Measurements from ENCODE around the gene SIPA1L2.
A peak's percentile ranks its signal among the peaks of the same experiment; 100 is the strongest.

Gene SIPA1L2

DNA sequence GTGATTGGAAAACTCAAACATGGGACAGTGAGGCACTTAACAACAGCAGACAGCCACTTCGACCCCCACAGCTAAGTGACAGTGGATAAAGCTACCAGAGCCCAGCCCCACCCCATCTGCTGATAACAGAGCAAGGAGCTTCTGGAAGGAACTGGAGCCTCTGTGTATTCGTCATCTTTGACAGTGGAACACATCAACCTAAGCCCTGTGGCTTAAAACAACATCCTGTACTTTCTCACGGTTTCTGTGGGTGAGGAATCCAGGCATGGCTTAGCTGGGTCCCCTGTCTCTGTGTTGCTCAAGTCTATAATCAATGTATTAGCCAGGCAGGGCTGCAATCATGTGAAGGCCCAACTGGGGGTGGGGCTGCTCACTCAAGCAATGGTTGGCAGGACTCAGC is 18.4 kb upstream of the SIPA1L2 start:
- DNase-seq = no peak

DNA sequence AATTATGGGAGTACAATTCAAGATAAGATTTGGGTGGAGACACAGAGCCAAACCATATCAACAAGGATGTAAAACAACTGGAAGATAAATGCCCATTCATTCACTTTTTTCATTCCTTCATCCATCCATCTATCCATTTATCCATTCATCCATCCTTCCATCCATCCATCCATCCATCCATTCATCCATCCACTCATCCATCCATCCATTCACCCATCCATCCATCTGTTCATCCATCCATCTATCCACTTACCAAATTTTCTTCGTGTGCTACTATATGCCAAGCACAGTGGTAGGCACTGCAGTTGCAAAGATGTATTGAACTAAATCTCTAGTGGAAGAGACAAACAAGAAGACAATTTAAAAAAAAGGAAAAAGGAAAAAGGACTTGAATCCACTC is 14.3 kb upstream of the SIPA1L2 start:
- DNase-seq = no peak

DNA sequence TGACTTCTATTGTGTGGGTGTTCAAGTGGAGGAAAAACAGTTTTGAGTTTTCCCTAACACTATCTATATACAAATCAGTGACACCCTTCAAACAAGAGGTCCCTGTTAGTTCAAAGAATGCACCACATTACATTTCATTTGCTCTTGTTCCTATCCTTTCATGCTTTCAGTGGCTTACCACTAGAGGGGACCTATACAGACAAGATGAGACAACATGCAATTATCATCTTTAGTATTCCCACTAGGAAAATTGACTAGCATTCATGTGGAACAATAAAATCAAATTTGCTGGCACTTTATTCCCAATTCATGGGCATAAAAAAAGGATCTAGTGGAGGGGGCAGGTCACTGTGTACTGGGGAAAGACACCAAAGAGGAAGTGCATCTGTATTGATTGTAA is 13.3 kb upstream of the SIPA1L2 start:
- no peak for DNase-seq

DNA sequence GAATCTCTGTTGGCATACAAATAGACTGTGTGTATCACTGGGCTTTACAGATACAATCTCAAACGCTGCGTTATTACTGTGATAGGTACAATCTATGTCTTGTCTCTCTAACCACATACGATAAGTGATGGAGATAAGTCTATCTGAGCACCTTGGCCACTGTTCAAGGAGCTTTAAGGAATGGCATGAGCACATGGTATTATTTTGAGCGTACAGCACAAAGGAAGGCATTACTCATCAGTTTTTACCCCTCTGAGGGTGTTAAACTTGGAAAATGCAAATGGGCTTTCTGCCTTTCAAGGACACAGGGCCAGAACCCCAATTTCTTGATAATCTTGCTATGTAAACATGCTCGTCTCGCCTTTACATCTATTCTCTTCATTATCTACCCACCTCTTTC is 11.6 kb upstream of the SIPA1L2 start:
- no peak for DNase-seq

DNA sequence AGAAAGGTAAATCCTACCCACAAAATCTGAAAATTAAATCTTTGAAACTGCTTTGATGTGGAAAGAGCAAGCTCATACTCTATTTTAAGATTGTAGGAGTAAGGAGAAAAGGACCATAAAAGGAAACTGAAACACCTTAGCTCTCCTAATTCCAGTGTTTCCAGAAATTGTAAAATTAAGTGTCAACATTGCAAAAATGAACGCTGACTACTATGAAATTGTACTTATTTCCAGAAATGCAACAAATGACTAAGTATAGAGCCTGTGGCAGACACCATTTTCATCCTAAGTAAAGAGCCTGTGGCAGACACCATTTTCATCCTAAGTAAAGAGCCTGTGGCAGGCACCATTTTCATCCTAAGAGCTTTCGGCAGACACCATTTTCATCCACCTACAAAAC is 6.9 kb upstream of the SIPA1L2 start:
- no peak for DNase-seq

DNA sequence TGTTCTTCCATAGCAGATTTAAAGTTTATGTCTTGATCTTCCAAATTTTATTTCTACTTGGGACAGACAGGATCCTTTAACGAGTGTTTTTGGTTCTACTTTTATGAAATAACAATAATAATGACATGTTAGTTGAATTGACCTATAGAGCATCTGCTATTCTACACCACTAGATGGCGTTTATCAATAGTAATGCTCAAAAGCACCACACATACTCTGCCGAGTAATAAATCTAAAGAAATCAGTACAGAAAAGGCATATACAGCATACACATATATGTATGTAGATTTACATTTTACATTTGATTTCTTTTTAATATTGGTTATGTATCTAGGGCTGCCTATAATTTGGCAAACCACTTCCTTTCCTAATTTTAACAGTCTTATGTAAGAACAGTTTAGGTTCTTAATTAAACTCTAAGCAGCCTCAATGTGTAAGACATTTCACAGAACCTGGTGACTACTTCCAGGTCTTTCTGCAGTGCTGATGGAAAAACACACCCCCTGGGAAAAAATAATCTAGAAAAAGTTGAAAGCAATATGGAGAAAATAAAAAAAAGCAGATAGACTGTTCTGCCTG is 5.9 kb upstream of the SIPA1L2 start:
- DNase-seq = peak; percentile 63

DNA sequence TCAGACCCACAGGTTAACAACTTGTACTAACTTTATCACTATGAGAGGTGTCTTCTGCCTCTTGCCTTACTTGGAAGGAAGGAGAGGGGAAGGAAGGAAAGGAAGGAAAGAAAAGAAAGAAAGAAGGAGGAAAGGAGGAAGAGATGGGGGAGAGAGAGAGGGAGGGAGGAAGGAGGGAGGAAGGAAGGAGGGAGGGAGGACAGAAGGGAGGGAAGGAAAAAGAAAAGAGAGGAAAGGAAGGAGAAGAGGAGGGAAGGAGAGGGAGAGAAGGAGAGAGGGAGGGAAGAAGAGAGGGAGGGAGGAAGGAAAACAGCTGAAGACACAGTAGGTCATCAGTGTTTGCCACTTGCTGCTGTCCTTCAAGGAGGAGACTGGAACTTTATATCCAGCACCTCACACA is 5.3 kb upstream of the SIPA1L2 start:
- no peak for DNase-seq

DNA sequence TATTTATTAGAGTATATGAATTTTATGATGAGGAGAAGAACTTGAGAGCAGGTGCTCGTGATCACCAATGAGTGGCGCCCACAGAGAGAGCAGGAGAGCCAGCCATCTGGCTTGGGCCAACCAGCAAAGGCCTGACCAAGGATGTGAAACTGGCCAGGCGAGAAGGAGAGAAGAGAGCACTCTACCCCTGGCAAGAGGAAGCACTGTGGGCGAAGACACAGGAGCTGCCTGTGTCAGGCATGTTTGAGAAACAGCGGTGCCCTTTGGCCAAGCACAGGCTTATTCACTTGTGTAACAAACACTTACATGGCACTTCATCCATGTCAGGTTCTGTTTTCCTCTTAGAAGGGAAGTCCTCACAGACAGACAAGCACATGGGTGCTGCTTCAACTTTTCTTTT is 4.2 kb upstream of the SIPA1L2 start:
- peak; percentile 86 for DNase-seq

DNA sequence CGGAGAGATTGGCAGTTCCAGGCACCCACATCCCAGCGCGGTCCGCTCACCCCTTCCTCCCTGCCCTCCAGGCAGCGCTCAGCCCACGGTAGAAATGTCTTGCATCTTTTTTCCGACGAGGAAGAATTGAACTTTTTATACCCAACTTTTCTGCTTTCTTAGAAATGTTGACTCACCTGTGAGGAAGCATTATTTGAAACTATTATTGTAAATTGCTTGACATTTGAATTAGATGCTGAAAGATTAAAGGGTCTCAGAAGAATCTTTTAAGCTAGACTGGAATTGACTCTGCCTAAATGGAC is 912 bp upstream of the SIPA1L2 start:
- DNase-seq = no peak

DNA sequence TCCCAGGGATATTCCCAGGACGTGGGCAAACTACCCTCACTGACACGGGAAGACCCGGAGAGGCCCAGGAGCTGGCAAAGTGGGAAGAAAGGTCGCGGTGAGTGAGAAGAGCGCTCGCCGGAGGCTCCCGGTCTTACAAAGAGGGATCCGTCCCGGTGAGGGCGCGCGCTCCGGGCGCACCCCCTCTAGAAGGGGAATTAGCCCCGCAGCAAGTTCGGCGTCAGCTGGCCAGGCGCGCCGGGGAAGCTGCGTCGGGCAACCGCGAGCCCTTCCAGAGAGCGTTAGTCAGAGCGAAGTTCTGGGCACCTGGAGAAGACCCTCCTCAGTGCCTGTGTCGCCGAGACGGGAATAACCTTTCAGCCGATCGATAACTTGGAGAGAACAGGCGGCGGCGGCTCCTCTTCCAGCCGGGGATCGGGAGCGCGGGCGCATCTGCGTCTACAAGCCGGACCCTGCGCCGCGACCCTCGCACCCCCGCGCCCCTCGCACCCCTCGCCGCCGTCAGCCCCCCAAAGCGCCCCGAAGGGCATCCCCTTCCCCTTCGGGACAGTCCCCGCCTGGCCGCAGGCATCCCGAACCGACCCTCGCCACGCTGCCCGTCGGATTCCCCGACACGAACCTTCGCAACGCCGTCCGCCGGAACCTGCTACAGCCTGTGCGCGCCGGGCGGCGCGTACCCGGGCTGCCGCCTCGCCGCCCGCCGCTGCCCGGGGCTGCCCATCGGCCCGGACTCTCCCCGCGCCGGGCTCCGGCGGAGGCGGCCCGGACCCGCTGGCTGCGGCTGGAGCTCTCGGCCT is 485 bp downstream of the SIPA1L2 start:
- peak; percentile 22 for DNase-seq

DNA sequence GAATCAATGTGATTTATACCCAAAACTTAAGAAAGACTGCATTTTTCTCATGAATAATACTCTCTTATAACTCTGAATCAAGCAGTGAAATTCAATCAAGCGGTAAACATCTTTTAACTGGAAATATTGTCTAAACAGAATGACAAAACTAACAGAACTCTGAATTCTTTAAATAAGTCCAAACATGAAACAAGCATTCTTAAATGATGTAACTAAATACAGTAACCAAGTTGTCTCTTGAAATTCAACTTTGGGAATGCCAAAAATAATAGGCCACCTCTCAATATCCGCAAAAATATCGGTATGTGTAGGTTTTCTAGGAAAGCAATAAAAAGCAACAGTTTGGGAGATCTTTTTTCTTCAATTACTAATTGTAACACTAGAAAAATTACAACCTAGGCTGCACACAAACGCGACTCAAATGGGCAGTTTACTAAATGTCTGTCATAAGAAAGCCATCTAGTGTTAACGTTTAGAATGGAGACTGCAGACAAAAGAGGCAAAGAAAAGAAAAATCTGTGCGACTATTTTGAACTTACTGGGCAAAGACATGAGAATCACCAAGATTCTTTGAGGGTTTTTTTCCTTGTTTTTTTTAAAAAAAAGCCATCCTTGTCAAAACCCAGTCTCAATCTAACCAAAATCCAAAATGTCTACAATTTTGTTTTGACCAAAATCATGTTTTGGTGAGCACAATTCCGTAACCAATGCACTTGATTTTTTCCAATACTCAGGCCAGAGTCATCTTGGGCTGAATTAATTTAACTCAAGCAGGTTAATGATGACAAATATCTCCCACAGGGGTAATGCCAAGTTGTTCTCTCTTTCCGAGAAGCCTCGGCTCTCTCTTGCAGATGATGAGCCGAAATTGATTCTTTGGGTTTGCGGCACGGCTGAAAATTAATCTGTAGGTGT is 1.3 kb downstream of the SIPA1L2 start:
- DNase-seq = no peak

DNA sequence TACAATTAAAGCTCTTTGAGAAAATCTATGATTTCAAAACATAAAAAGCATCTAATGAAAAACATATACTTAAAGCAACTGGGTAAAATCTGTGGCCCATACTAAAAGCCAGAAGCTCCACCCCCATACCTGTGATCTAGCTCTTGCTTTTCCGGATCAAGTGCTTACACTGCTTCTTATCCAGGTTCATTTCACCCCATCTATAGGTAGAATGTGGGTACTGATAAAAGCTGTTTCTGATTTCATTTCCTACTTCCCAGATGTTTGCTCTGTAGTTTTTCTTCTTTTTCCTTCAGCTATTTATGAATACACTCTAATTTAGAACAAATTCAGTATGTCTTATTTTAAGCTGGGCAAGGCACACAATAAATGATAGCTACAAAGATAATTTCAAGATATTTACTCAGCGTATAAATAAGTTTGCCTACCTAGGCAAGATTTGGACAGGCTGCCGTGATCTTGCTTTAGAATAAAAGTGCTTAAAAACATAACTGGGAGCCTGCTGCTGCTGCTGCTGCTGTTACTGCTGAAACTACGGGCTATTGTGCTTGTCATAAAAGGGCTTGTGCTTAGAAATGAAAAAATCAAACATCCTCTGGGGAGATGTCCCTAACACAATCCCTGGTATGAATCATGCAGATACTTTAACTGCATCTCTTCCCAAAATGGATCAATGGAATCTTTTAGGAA is 2.1 kb downstream of the SIPA1L2 start:
- DNase-seq = peak; percentile 70

DNA sequence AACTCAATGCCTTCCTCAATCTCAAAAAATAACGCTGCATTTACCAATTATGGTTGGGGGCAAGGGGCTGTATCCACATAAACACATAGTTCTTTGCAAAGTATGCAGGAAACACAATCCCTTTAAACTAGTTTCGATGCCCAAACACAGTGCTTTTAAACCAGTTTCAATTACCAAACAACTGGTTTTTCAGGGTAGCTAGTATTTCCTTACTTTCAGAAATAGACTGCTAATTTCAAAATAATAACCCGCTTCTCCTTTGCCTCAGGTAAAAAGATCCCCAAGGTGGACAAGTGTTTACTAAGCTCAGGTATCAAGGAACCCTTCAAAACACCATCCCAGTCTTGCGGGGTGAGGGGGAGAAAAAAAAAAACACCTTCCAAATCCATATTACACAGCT is 2.8 kb downstream of the SIPA1L2 start:
- peak; percentile 32 for DNase-seq

DNA sequence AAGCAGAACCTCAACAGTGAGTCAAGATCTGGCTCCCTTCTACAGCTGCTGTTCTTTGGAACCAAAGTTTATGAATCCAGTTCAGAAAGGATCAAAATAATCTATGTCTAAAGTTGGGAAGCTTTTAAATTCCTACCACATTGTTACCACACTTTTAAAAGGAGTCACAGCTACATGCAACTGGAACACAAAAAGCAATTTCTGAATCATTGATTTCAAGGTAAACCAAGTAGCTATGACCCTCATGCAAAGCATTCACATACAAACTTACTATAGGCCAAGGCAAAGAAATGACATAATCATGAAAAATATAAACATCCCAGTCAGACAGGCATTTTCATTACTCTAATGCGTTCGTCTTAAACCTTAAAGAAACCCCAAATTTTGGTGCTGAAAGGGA is 3.5 kb downstream of the SIPA1L2 start:
- no peak for DNase-seq

DNA sequence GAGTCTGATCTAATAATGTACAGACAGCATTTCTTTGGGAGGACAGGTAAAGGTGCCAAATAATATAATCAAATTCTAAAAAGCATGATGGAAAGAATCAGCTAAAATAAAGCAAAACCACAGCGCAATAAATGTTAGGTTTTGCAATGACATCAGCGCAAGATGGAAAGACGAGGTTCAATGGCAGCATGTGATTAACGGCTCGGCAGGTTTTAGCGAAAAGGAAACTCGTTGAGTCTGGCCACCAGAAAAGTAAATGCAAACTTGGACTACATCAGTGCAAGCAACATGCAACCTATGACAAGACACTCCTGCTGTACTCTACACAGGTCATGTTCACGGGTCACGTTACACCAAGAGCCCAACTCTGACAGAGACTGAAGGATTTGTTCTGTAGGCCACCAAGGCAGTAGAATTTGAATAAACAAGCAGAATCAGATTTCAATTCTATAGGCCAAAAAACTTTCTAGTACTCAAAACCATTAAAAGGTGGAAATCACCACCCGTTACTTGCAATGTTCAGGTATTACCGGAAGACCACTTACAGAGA is 4.5 kb downstream of the SIPA1L2 start:
- DNase-seq = no peak

DNA sequence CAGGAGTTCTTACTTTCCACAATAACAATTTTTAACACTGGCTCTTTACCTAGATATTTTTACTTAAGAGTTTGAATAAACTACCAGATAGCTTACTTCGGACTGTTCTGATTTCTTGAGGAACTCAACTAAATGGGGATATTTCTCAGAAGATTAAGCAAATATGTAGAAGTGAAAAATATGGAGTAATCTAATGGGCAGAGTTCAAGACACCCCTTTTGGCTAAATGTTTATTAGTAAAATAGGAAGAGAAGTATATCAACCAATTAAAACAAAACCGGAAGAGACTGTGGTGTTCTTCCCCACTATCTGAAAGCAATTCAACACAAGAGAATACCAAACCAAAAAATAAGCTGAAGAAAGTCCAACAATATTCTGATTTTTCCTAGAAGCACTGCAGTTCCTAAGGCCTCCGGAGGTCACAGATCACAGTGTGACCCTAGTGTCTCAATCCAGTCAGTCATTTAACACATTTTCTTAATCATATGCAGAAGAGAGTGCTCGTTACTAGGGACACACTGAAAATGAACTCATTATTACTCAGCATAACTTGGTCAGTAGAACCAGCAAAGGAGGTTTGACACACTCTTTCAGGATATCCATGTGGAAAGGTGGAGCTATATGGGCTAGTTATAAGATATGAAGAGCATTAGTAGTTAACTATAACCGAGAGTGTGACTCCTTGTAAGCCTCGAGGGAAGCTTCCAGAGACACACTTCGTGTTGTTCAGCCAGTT is 5.2 kb downstream of the SIPA1L2 start:
- DNase-seq = no peak

DNA sequence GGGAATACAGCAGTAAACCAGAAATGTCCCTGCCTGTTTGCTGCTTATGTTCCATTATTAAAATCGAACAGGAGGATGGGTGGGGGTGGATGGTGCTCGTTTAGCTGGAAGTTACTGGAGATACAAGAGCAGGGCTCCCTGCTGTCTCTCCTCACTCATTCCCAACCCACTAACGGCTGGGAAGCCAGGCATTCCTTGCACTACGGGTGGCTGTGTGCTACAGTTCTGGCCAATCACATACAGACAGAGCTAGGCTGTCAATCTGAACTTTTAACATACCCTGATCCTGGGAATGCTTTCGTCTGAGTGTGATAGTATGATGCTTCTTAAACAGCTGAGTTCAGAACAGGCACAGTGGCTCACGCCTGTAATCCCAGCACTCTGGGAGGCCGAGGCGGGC is 7.0 kb downstream of the SIPA1L2 start:
- peak; percentile 14 for DNase-seq

DNA sequence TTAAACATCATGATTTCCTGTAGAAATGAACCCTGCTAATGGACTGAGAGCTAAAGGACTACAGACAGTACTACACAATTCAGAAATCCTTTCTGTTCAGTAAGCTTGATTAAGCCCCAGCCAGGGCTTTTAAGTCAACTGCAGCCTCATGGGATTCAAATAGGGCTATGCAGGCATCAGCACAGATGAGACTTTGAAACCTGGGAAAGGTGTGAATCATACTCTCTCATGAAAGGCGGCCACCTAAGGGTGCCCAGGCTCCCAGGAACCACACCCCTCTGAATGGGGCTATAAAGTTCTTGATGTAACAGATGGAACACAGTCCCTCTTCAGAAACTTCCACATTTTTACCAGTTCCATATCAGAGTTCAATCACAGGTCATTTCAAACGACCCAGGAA is 7.6 kb downstream of the SIPA1L2 start:
- DNase-seq = no peak

DNA sequence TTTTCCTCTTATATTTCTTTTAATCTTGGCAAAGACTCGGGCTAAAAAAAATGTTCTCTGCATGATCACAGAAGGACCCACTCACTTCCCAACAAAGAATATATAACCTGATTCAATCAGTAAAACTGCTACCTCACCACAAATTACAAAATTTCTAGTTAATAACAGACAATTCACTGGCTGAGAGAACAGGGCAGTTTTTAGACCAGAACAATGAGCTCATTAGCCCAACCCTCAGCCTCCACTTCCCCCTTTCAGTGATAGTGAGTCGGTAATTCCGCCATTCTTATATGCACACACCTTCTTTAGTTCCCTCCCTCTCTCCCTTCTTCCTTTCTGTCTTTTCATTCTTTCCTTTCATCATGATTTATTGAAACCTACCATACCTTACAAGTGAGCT is 8.9 kb downstream of the SIPA1L2 start:
- DNase-seq = no peak

DNA sequence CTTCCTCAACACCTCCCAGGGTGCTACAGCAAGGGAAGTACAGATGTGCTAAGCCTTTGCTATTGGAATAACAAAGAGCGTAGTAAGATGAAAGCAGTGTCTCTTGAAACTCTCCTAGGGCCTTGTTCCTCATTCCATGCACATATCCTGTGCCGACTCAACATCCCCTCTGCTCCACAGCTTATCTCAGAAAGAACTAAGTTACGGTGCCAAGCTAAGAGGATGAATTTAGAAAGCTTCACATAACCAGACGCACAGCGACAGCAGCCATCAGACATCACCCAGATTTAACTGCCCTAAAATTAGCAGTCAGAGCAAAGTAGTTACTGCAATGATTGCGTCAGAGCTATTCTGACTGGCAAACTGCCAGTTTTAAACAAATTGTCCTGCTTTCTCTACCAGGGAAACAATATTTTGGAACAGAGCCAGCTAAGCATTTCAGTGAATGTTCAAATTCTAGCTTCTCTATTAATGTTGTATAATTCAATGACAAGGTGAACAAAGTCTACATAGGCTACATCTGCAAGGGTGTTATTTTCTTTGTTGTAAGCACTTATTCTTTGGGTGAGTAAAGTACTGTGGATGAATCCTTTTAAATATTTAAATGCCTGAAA is 9.5 kb downstream of the SIPA1L2 start:
- DNase-seq = peak; percentile 78

DNA sequence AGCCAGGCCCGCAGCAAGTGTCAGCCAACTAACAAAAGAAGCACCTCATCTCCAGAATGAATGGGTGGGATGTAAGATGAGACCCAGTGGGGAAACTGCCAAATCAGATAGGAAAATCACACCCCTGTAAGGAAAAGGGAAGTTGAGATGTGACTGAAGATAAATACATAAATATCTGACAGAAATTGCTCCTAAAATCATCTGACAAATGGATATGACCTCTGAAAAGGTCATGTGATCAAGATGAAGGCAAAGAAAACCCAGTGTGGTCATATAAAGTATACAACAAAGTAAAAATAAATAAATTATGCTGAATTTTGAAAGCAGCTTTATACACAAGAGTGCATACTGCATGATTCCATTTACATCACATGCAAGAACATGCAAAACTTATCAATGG is 12.7 kb downstream of the SIPA1L2 start:
- no peak for DNase-seq

DNA sequence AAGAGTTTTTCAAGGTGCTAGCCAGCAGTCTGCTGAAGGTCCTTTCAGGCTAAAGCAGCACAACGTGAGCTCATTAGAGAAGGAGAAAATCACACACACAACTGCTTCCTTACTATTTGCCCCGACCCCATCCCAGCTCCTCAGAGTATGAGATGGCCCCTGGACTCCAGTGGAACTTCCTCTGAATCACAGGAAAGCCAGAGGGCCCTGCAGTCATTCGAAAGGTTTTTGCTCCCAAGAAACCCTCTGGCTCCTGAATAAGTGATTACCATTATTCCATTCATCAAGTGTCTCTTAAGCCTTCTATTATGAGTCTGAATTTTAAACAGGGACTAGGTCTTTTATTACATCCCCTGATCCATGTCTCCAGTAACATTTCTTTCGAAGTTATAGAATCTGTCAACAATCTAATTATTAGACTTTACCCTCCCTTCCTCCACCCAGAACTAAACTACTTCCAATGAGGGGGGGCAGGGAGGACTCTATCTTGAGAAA is 14.6 kb downstream of the SIPA1L2 start:
- no peak for DNase-seq
